Measurements from ENCODE around the gene ZNF445.
"Not testable (repeated sequence)": the region's sequence is repeated elsewhere in the genome, so short reads cannot be mapped to it uniquely, and the experiment has no call there.

Gene ZNF445

DNA sequence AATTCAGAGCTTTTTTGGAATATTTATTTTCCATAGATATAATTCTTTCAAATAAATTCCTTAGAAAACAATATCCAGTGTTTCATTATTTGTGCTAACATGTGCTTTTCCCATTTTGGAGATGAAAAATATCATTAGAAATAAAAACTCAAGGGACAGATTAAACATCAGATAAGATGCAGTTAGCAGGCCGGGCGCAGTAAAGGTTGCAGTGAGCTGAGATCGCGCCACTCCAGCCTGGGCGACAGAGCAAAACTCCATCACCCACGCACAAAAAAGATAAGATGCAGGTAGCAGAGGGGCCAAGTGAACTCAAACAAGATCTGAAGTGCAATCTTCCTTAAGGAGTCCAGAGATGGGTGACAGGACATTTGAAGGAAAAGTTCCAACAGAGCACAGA, 48.0 kb downstream of the ZNF445 start:
- no peak for DNase-seq

DNA sequence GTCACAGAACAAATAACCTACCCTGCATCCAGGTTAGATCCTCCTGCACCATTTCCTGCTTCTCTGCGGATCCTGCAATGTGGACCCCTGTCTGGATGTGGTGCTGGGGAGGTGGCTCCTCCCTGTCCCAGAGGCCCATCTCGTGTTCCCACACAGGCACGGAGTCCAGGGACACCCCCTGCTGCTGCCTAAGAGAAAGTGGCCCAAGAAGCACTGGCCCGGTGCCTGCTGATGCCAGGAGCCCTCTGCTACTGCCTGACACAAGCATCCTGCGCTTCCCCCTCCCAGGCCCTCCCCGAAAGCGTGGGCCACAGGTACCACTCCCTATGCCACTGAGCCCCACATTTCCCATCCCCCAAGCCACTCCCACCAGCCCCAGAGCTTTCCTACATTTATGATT, 48.6 kb downstream of the ZNF445 start:
- DNase-seq = no peak

DNA sequence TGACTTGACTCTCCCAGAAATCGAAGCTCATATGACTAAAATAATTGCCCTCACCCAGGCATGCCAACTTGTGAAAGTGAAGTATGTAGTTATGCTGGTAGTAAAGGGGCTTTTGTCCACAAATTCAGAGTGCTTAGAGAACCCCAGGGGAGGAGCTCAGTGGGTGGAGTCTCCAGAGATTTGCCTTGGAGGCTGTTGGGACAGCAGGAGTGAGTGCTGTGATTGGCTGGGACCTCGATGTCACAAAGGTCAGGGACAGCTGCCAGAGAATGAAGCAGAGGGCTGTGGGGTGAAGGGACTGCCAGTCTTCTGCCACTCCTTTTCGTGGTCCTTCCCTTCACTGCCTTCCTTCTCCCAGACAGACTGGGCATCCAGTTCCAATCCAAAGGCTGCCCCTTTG, 49.8 kb downstream of the ZNF445 start:
- DNase-seq = no peak

DNA sequence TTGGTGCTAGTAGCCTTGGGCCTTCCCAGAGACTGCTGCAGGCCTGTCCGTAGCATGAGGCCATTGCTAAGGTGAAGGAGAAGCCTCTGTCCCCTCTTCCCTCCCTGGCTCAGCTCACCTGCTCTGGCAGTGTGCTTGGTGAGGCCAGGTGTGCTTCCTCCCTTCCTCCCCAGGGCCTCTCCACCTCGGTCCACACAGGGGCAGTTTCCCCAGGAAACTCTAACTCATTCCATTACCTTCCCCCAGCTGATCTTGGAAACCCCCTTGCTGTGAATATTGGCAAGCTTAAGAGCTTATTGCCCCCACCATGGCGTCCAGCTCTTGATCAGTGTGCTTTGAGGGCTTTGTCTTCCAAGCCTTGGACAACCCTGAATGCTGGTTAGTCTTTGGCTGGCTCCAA, 52.7 kb downstream of the ZNF445 start:
- DNase-seq = no peak

DNA sequence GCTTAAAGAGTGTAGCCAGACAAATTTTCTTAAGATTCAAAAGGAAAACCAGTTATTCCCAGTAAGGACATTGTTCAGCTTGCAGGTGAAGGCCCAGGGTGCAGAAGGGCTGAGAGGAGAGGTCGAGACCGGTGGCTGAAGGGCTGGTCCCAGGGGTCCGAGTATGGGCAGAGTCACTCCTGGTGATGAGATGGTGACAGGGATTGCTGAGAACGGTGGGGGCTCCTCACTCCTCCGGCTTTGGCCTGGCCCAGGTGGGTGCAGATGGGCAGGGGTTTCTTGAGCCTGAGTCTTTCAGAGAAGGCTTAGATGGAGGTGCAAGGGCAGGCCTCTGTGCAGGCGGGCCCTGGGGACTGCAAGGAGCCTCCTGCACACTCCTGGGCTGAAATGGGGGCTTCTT, 56.2 kb downstream of the ZNF445 start:
- DNase-seq = no peak

DNA sequence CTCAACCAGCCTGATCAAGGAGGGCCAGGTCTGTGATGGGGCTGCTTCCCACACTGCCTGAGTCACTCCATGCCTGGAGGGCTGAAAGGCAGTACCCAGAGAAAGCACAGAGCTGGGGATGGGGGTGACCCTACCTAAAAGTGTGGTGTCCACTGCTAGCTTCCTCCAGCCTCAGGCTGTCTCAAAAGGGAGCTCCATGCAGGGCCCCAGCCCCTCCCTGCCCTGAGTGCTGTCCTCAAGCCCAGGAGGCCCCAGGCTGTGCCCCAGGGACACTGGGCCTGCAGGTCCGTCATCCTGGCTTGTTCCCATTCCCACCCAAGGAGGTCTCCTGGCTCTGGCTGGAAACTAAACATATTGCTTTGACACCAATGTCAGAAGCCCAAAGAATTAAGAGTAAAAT, 56.8 kb downstream of the ZNF445 start:
- no peak for DNase-seq

DNA sequence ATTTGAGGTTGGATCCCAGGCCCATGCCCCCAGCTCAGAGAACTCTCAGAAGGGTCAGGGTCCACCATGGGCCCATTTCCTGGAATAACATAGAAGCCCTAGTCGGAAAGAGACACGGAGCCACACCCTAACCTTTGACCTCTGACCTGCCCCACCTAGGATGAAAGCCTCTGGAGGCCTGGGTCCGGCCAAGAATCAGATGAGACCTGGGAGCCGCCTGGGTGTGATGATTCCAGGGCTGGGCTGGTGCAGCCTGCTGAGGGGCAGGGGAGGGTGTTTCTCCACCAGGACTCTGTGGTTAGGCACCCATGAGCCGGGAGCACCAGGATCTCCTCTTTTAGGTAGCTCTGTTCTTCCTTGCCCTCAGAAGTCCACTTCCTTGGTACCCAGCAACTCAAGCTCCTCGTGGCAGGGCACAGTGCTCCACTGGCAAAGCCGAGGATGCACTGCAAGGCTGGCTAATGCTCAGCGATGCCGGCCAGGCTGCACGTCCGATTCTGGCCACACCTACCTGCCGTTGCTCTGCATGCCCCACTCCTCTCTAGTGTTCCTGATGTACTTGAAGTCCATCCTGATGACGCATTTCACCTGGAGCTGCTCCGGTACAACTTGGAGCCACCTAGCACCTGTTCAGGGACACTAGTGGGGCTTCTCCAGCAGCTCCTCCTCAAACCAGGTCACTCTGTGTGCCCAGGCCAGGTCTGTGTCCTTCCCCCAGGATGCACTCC, 57.4 kb downstream of the ZNF445 start:
- no peak for DNase-seq

DNA sequence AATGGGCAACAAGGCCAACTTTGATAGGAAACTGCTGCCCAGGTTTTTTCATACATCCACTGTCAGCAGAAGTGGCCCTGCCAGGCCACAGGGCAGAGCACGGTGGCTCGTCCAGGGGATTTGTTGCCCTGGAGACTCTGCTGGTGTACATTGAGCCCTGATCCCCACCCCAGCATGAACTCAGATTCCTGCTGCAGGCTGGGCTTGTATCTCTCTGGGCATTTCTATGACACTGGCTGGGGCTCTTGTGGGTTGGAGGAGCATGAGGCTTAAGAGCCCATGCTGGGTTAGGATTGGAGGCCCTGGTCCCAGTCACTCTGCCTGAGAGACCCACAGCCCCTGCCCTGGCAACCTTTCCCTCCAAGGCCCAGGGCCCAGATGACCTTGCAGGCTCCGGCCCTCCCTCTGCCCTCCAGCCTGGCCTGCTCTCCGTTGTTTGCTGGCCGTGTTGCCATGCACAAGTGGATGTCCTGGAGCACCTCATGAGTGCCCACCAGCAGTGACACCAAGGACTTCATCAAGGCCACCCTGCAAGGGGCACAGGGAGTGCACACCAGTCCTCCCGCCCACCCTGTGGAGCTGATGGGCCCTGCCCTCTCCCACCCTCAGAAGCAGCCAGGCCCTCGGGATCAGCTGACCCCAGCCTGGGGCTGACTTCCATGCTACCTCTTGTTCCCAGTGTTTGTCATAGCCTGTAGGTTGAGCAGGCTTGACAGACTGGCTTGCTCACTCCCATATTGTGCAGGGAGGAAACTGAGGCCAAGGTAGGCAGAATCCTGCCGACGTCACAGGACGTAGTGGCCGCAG, 58.2 kb downstream of the ZNF445 start:
- no peak for DNase-seq

DNA sequence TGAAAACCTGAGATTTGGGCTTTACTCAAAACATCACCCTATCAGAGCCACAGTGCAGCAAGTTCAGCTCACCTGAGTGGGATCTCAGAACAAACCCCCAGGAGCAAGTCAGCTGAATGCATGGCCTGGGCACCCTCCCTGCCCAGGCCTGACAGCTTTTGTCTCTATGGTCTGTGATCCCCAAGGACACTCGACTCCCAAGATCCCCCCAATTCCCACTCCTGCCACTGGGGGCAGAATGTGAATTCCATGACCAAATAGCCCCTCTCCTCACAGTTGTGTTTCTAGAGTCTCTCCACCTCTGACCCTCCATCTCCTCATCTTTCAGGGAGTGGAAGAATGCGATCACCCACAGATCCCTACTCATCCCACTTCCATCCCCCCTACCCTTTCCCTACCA, 58.9 kb downstream of the ZNF445 start:
- DNase-seq = no peak

DNA sequence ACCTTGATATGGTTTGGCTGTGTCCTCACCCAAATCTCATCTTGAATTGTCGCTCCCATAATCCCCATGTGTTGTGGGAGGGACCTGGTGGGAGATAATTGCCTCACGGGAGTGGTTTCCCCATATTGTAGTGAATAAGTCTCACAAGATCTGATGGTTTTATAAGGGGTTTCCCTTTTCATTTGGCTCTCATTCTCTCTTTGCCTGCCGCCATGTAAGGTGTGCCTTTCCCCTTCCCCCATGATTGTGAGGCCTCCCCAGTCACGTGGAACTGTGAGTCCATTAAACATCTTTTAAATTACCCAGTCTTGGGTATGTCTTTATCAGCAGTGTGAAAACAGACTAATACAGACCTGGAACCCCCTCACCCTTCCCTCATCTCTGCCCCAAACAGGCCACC, 59.4 kb downstream of the ZNF445 start:
- DNase-seq = not testable (repeated sequence)

DNA sequence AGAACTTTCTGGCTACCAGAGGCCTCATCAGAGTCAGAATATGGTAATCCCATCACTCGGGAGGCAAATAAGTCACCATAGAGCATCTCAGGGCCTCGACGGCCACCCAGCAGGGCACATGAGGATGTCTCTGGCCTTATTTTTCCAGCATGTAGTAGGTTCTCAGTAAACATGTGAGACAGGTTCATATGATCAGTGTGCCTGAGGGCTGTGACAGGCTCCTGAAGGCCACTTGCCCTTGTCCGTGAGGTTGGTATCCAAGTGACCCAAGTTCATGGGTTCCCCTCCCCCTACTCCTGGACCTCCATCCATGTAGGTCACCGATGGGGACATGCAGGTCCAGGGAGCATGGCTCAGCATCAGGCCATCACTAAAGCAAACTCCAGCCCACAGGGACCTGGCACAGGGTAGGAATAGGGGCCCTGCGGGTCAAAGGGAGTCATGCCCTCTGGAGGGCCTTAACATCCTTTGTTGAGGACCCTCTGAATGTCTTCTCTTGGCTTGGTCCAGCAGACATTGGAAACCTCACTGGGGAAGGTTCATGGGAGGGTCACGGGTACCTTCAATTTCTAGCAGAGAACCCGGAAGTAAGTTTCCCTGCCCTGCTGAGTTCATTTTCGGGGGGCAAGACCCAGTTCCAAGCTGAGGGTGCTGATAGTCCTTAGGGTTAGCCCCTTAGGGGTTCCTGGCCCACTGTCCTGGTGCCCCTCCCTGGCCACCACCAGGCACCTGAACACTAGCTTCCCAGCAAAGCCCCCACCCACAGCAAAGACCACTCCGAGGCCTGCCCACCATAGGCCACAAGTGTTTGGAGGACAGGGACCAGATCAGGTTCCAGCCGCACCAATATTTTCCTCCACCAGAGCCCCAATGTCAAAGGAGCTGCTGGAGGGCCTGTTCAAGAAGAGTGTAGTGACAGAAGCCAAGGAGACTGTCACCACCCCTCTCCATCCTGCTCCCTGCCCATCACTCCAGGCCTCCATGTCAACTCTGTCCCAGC, 61.1 kb downstream of the ZNF445 start:
- DNase-seq = no peak

DNA sequence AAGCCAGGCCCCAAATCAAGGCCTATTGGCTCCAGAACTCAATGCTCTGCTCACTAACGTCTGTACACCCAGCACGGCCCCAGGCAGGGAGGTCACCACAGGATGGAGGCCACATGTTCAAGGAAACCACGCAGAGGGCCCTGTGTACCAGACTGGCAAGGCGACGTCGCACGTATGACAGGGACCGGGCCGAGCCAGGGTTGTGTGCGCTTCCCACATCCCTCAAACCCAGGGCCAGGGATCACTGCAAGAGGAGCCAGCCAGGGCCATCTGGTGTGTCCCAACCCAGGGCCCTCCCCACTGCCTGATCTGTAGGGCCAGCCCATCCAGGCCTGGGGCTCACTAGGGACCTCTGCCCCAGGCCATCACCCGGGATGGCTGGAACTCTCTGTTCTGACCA, 62.0 kb downstream of the ZNF445 start:
- DNase-seq = no peak

DNA sequence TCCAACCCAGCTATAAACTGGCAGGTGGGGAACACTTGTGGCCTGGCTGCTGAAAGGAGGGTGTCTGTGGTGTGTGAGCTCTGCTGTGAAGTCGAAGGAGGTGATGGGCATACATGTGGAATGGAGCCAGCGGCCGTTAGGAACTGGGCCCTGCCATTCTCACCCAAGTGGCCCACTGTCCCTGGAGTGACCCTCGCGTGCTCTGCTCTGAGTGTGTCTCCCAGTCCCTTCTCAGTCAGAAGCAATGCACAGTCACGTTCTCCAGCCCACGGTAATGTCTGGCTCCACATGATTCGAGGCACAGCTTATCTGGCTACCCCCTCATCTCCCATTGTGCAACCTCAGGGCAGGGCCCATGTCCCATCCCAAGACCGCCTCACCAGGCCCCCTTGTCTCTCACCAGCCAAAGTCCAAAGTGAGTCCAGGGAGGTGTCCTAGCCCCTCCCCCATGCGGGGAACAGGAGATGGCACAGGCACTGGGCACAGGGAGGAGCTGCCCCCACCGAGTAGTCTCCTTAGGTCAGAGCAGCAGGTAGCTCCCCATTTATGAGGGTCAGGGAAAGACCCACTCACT, 62.9 kb downstream of the ZNF445 start:
- no peak for DNase-seq

DNA sequence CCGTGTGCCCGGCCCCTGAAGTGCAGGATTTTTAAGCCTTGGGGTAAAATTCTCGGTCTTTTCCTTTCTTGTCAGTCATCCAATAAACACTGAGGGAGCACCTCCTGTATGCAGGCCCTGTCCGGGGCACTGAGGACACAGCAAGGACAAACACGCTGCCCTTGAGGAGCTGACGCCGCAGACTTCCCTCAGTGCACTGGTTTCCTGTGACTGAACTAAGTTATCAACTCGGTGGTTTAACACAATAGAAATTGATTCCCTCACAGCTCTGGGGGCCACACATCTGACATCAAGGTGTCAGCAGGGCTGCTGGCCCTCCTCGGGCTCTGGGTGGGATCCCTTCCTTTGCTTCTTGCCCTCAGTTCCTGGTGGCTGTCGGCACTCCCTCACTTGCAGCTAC, 65.1 kb downstream of the ZNF445 start:
- no peak for DNase-seq

DNA sequence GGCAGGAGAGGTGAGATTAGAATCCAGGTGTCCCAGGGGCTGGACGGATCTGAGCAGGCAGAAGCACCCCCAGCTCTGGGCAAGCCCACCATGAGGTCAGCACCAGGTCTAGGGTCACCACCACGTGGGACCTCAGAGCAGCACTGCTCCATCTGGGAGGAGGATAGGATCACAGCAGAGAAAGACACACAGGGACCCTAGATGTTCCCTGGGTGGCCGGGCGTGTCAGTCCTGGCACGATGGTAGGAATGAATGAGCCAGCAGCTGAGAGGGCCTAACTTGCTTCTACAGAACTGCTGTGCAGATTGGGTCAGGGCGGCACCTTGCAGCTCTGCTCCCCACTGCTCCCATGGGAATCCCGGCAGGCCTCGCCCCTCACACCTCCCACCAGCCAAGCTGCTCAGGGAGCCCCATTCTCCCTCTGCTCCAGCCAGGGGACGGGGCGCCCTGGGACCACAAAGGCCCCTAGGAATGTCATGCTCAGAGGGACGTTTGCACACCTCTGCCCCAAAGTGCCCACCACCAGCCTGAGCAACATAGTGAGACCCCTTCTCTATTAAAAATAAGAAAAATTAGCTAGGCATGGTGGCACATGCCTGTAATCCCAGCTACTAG, 66.3 kb downstream of the ZNF445 start:
- no peak for DNase-seq

DNA sequence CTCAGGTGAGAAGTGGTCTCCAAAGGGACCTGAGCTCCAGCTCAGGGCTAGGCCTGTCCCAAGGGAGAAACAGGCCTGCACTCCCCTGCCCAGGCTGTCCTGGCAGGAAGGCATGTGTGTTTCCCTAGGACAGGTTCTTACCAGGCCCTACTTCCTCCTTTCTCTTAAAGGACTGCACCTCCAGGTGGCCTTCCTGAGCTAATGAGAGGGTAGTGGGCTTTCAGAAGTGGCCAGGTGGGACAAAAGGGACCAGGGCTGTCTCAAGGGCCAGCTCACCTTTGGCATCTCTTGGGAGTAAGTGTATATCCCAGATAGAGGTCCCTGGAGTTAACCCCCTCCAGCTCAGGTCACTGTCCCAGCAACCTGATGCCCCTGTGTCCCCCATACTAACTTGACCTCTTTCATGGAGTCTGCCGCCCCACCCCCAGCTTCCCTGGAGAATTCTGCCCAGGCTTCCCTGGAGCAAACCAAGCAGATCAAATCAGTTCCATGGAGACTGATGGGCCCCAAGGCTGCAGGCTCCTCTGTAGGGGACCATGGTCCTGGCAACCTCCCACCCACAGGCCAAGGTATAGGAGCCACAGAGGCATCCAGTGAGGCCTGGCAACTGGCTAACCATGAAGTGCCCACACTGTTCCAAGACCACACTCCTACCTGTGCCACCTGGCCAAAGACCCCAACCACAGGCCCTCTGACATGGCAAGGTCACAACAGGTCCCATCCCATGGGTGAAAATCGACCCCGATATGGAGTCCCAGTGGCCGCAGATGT, 67.6 kb downstream of the ZNF445 start:
- no peak for DNase-seq

DNA sequence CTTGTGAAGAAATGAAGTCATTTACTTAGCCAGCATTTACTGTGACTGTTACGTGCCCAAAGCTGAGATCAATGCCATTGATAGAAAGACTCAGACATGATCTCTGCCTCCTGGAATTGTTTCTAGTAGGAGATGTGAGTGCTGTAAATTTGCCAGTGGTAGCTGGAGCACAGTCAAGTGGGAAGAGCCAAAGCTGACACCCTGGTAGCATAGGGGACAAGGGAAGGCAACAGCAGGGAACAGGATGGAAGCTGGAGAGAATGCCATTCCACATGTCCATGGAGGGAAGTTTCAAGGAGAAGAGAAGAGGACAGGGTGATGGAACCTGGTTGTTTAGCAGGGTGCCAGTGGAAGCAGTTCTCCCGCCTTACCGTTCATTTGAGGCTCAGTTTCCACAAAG, 74.9 kb downstream of the ZNF445 start:
- no peak for DNase-seq

DNA sequence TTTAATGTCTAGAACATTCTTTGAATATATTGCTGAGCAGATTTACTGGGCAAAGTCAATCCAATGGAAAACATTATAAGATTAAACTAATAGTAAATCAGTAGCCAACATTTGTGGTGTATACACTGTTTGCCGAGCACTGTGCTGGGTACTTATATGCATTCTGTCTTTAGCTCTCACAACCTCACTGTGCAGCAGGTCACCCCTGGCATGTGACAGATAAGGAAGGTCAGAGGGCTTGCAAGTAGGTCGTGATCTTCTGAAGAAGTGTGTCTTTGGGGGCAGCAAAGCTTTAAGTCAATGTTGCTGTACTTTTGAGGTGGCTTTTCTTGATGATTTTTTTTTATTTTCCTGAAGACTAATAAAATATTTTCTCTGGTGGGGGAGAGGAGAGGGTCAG, 76.7 kb downstream of the ZNF445 start:
- DNase-seq = no peak

DNA sequence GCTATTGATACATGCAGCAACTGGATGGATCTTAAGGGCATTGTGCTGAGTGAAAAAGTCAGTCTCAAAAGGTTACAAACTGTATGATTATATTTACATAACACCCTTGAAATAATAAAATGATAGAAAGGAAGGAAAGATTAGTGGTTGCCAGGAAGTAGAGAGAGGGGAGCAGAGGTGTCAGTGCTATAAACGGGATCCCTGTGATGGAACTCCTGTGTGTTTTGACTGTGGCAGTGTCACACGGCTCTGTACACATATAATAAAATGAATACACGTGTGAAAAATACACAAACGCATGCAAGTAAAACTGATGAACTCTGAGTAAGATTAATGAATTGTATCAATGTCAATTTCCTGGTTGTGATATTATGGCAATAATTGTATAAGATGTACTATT, 78.6 kb downstream of the ZNF445 start:
- no peak for DNase-seq

DNA sequence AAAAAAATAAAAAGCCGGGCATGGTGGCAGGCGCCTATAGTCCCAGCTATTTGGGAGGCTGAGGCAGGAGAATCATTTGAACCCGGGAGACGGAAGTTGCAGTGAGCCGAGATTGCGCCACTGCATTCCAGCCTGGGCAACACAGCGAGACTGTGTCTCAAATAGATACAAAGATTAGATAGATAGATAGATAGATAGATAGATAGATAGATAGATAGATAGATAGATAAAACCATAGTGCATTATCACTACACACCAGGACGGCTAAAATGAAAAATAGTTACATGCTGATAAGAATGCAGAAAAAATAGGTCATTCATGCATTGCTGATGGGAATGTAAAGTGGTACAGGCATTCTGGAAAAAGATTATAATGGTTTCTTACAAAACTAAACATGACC, 79.2 kb downstream of the ZNF445 start:
- DNase-seq = not testable (repeated sequence)

Data from kidney glomerular epithelial cell (primary cell).